GM21390 (cell line): Measurements from ENCODE around the gene FNBP1.

ENCODE experiments used
- ATAC-seq: cut with Tn5 transposase; IDR thresholded peaks from one replicate; pipeline ENCODE4 v1.9.1; 2021; ENCODE audit not compliant: unreplicated experiment

FNBP1 gene

DNA sequence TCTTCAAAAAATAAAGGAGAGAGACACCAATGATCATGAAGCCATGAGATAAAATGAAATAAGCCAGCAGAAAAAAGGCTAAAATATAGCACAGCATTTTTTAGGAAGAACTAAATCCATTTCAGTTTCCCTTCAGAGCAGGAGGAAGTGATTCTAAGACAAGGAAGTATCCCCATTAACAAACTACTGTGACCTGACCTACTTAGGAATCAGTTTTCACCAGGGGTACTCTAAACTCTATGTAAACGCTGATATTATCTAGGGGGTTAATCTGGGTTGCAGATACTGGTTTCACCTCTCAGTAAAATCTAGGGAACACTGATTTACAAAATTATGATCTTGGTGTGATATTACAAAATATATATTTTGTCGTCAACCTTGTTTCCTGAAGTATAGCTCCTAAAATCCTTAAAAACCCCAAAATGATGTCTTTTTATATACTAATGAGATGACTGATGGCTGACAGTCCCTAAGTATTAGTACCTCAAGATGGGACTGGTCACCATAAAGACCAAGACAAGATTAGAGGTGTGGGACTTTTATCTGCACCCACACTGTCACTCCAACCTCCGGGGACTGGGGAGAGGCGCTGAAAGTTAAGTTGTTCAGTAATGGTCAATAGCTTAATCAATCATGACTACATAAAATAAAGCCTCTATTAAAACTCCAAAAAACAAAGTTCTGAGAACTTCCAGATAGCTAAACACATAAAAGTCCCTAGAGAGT is 2.9 kb upstream of the FNBP1 start:
- no peak for ATAC-seq

DNA sequence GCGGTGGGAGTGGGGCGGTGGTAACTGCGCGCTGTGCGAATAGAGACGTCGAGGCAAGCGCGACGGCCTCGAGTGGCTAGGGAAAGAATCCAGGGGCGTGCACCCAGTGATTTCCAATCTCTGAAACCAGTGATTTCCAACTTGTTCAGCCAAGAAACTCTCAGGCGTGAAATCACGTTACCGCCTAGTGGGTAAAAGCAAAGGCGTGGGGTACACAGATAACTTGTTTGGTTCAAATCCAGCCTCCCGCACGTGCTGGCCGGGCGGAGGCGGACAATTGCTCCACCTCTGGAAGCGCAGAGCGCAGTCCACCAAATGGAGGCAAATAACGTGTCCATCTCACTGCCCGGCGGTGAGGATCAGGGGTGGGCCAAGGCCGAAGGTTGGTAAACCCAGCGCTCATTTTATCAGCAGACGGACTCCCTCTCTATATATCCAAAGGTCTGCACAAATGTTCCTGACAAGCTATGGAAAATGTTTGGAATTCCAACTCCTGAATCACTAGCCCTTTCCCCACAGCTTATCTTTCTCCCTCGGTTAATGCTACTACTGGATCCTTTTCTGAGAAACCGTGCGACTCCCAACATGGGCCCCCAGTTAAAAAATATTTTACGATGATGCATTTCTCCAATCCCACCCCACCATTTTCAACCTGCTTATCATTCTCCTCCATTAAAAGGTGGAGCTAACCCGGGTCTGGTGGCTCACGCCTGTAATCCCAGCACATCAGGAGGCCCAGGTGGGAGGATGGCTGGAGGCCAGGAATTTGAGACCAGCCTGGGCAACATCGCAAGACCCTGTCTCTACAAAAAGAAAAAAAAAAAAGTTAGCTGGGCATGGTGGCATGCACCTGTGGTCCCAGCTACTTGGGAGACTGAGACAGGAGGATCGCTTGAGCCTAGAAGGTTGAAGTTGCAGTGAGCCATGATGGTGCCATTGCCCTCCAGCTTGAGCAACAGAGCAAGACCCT is 950 bp upstream of the FNBP1 start:
- no peak for ATAC-seq

DNA sequence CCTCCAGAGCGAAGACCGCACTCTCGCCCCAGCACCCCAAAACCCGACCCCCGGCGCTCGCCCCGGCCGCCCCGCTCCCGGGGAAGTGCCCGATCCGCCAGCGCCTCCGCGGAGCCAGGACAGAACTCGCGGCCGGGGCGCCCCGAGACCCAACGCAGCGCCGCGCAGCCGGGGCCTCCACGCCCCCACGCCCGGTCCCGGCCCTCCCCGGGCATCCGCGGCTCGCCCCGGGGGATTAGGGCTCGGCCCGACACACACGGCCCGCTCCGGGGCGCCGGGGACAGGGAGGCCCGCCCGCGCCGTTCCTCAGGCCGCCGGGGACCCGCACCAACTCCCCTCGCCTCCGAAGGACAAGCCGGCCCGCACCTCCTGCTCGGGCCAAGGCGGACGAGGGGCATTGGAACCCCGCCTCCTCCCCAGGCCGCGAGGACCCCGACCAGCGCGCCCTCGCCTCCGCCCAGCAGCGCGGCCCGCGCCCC is 544 bp downstream of the FNBP1 start:
- peak; percentile 0 for ATAC-seq

DNA sequence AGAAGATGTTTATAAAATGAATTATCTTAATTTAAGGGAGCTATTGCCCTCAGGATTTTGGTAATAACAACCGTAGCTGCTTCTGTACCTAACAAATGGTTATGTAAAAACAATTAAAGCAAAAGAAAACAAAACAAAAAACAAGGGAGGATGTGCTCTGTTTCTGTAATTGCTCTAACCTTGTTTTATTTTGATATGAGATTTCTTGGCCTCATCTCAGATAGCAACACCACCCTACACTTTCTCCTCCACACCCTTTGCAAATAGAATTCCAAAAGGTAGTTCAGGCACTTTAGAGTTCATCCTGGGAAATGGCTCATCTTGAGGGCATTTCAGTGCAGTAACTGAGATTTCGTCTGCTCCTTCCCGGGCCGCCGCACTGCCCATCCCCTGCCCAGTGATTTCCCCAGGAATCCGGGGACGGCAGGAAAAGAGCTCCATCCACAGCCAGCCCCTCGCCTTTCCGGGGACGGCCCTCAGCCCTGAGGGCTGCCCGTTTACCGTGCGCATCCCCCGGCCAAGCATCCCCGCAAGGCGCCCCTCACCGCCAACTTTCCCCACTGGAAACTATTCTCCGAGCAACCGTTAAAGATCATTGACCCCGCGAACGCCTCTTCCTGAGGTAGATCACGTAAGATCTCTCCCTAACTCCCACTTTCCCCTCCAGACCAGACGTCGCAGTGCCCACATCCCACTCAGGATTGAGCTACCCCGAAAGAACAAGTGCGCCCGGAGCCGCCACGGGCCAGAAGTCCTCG is 1.2 kb downstream of the FNBP1 start:
- ATAC-seq, result no peak

DNA sequence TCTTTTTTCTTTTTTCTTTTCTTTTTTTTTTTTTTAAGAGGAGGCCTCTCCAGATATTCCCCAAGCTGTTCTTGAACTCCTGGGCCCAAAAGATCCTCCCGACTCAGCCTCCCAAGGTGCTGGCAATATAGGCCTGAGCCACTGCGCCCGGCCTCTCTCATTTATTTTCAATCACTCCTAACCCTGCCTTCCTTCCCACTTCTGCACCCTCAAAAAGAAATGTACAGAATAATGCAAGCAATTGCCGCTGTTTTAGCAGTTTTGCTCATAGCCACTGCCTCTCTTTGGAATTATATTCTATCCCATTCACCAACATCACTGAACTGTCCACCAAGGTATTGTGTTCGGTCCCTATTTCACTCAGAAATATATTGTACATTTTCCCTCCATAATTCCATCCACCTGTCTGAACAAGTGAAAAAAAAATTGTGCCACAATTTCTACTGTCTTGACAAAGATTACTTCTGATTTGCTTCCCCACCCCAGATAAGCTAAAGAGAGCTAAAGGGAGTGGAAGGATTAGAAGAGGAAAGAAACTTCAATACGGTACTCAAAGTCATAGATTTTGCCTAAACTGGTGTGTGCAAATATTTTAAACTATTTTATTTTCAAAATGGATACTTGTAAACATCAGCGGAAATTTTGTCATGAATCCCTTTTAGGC is 1.9 kb downstream of the FNBP1 start:
- no peak for ATAC-seq

DNA sequence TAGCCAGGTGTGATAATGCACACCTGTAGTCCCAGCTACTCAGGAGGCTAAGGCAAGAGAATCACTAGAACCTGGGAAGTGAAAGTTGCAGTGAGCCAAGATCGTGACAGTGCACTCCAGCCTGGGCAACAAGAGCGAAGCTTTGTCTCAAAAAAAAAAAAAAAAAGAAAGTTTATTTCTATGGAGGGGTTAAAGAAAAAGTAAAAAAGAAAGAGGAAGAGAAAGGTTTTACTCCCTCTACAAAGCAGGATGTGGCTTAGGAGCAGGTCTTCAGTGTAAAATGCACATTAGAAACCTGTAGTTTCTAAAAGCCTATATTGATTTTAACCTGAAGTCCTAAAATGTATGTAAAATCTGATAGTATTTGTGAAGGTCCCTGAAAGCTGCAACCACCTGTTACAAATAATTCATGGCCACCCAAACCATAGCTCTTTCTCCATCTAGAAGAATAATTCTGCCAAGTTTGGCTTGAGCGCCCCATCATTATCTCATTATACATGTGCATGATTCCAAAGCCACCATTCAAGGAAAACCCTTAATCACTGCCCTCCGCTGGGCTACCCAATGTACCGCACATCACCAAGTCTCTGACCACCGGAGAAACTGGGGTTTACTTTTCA is 3.4 kb downstream of the FNBP1 start:
- no peak for ATAC-seq

DNA sequence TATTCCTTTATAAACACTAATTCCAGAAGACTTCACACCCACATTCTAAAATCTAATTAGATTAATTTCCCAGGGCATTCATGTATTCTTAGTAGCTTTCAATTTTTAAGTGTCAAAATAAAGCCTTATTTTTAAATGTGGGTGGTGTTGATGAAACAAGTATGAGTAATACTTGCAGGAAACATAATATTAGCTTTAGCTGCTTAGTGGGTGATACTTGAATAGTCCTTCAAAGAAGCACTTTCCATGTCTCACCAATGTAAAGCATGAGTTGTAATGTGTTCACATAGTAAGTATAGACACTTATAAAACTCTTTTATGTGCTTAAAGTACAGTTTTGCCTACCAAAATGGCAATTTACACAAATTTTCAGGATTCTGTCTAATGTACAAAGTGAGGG is 6.9 kb downstream of the FNBP1 start:
- ATAC-seq, result no peak

DNA sequence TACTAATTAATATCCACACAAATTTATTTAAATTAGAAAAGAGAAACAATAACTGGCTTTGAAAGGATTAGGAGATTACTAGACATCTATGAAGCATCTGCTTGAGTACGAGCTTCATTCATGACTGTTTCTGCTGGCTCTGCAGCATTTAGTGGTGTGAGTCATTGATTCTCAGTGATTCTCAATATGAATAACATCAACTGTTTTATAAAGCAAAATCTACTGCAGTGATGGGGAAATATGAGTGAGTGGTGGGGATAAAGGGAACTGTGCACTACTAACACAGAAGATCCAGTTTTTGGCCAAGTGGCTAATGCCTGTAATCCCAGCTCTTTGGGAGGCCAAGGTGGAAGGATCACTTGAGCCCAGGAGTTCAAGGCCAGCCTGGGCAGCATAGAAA is 8.4 kb downstream of the FNBP1 start:
- ATAC-seq, result no peak

DNA sequence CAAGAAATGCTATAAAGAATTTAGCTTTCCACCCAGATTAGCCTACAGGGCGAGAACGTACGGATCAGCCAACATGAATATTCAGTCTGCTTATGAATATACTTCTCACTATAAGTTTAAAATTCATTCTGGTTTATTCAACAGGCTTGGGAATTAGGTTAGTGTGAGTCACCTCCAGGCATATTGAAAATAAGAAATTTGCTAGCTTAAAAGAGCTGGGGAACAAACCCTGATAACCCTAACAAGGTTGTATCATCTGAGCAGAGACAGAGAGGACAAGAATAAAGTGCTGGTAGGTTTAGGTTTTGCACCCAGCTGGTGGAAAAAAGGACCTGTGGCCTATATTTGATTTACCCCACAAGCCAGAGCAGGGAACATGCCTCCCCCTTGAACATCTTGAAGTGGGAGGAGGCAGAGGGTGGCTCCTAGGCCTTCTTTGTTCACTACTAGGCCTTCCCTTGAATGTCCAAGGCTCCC is 12.3 kb downstream of the FNBP1 start:
- no peak for ATAC-seq

DNA sequence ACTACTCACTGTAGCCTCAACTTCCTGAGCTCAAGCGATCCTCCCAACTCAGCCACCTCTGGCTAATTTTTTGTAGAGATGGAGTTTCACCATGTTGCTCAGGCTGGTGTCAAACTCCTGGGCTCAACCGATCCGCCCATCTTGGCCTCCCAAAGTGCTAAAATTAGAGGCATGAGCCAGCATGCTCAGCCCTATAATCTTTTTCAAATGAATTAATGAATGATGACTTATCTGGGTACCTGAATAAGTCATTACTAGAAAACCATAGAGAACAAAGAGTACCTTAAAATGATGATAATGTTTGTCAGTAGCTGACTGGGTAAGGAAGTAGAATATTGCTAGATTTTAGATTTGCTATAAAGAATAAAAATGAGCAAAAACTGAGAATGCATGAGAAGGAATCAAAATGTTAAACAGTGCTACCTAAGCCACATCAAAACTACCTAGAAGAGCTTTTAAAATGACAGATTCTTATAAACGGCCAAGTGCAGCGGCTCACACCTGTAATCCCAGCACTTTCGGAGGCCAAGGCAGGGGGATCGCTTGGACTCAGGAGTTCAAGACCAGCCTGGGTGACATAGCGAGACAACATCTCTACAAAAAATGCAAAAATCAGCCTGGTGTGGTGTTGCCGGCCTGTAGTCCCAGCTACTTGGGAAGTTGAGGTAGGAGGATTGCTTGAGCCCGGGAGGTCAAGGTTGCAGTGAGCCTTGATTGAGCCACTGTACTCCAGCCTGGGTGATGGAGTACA is 13.6 kb downstream of the FNBP1 start:
- ATAC-seq, result no peak

DNA sequence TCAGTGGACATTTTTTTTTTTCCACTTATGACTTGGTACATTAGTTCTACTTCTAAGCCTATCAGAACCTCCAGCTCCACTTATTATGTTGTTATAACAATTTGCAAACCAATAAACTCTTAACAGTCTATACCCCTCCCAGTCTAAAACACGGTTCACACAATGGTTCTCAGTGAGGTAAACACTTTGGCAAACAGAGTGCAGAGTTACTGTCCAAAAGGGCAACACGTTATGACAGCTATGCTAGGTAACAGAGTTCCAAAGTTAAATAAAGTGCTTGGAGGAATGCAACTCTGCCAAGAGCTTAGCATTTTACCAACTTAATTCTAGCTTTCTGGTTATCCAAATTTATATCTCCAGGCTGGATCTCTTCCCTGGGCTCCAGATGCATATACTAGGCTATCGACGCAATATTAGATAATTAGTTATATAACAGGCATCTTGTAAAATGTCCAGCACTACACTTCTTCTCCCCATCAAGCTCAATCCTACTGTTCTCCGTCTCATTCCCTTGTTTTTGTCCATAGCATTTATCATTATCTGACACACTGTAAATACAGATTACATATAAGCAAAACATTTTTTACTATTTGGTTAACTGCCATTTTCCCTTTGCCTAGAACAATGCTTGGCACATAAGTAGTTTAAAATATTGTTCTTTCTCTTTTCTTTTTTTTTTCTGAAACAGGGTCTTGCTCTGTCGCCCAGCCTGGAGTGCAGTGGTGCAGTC is 14.3 kb downstream of the FNBP1 start:
- ATAC-seq, result no peak

DNA sequence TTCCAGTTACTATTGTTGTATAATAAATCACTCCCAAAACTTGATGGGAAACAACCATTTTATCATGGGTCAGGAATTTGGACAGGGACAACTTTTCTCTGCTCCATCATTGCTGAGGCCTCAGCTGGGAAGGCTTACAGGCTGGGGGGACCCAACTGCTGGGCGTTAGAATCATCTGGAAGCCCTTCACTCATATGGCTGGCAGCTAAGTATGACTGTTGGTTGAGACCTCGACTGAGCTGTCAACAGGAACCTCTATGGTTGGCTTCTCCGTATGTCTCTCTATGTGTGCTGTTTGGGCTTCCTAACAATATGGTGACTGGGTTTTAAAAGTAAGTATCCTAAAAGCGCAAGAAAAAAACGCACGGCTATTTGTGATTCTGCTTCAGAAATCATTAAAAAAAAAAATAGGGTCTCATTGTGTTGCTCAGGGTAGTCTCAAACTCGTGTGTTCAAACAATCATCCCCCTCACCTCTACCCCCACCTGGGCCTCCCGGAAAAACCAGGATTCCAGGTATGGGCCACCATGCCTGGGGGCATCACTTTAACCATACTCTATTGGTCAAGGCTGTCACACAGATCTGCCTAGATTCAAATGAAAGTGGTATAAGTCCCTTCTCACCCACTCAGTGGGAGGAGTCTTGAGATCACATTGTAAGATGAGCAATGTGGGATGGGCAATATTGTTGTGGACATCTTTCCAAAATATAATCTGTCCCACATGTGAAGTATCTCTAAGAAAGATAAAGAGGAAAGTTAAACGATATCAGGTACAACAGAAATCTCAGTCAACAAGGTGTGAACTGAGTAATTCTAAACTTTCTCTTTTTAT is 15.2 kb downstream of the FNBP1 start:
- no peak for ATAC-seq

DNA sequence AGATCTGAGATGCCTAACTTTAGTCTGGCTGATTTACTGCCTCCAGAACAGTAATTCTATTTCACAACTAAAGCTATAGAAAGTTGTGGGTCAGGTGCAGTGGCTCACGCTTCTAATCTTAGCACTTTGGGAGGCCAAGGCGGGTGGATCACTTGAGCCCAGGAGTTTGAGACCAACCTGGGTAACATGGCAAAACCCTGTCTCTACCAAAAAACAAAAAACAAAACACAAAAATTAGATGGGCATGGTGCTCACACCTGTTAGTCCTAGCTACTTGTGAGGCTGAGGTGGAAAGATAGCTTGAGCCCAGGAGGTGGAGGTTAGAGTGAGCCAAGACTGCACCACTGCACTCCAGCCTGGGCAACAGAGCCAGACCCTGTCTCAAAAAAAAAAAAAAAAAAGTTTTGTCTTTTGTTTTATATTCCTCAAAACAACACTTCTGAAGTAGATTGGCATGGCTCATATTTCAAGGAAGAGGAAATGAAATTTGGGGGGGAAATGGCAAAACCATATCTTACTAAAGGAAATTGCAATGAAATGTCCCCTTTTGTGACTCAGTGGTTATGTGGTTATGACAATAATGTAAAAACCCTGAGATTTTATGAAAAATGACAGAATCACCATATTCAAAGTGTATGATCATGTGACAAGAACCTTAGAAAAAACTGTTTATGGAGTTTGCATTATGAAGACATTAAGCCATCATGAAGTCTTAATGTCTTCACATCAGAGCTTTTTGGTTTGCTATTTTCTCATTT is 16.2 kb downstream of the FNBP1 start:
- no peak for ATAC-seq

DNA sequence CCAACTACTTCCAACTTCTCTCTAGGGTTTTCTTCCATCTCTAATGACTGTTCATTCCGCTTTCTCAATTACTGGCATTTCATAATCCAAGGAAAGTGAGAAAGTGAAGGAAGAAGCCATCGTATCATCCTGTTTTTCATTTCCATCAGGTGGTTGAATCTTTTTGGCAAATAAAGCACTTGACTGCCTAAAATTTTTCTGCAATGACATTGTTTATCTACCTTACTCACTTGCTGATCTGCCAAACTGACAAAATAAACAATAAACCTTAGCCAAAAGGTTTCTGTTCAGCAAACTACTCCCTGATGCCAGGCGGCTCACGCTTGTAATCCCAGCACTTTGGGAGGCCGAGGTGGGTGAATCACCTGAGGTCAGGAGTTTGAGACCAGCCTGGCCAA is 18.4 kb downstream of the FNBP1 start:
- no peak for ATAC-seq

DNA sequence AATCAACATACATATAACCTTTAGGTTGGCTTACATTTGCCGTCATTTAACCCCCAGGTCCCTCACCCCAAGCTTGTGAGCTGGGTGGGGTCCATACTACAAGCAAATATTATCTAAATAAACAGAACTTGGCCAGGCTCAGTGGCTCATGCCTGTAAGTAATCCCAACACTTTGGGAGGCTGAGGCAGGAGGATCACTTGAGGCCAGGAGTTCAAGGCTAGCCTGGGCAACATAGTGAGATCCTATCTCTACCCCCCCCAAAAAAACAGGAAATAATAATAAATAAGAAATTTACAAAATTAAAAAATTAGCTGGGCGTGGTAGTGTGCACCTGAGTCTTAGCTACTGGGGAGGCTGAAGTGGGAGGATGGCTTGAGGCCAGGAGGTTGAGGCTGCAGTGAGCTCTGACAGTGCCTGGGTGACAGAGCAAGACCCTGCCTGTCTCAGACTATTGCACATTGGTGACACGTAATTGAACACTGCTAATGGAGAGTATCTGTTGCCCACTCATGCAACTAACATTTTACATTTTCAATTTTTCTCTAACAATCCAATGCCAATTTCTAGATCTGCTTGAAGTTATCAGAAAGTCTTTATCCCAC is 18.9 kb downstream of the FNBP1 start:
- ATAC-seq, result no peak

DNA sequence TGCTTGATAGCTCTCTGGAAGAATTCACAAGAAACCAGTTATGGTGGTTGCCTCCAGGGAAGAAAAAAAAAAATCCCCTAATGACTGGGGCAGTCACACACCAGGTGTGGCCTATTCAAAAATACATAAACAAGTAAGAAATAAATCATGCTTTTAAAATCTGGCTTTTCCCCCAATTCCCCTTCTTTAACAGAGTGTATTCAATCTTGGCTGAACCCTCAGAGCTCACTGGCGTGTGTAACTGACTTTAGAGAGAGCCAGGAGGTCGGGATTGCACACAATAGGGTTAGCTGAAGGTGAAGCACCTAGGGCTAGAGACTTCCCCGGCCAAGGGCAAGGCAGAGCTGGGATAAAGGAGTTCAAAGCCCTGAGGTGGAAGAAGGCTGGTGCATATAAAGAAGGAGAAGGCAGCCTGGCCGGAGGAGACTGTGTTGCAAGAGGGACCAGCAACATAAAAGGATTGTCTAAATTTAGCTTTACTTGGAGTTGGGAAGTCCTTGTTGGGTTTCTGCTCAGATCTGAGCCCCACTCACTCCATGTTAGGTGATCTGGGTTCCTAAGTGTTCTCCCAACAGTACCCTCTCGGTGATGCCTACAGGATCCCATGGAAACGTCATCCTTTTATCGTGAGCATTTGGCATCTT is 19.7 kb downstream of the FNBP1 start:
- peak; percentile 37 for ATAC-seq
